Fibroblast of villous mesenchyme (primary cell): ENCODE measurements around the gene L1CAM. TPM values are rescaled to one million over a fixed set of nuclear protein-coding genes. Genes with fewer than 3 reads are reported as not detected.

Experiments
- DNase-seq: peaks from one replicate; pipeline ENCODE4 v3.0.0-alpha.2; 2010; ENCODE audit warnings: low read depth
- H3K4me3 ChIP-seq: 2 replicates; pipeline ENCODE4 v1.5.1; 2011; ENCODE audit warnings: low read depth, mild to moderate bottlenecking, low read length
- total RNA-seq: library from RNA; depleted of rRNA; stranded (reverse); fragments of >200 nt; gene quantifications from 2 replicates; pipeline ENCODE4 v1.2.3, GENCODE V29; 2012
- TF ChIP-seq, protein P1 (sequence below): IDR thresholded peaks from 2 replicates; pipeline ENCODE4 v1.5.1; 2012; ENCODE audit warnings: low read depth, mild to moderate bottlenecking, low read length; ENCODE audit not compliant: insufficient read depth

Gene L1CAM
- total RNA-seq, 1 donor: 54.4 TPM

DNA sequence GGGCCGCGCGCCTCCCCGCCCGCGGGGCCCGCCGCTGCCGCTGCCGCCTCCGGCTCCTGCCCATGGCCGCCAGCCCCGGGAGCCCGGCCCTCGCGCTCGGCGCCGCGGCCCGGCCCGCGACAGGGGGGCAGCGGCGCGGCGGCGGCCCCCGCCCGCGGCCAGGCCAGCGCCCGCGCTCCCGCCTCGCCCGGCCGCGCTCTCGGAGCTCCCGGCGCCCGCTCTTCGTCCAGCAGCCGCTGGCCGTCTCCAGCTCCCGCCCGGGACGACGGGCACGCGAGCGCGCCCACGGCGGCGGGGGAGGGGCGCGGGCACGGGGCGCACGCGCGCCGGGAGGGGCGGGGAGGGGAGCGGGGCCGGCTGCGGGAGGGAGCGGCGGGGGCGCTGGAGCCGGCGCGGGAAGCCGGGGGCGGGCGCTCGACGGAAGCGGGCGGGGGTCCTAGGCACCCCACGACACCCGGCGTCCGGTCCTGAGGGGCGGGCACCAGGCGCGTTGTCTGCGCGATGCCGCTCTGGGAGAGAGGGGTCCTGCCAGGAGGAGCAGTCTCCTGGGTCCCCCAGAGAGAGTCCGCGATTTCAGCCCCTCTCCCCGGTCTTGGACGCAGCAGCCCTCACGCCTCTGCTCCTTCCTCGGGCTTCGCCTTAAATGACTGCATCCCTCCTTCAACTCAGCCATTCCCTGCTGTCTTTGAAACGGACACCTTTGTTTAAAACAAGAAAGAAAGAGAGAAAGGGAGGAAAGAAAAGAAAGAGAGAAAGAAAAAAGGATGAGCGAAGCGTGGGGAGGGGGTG, 55.1 kb downstream of the L1CAM start:
- DNase-seq: no peak
- TF ChIP-seq, protein P1, sequence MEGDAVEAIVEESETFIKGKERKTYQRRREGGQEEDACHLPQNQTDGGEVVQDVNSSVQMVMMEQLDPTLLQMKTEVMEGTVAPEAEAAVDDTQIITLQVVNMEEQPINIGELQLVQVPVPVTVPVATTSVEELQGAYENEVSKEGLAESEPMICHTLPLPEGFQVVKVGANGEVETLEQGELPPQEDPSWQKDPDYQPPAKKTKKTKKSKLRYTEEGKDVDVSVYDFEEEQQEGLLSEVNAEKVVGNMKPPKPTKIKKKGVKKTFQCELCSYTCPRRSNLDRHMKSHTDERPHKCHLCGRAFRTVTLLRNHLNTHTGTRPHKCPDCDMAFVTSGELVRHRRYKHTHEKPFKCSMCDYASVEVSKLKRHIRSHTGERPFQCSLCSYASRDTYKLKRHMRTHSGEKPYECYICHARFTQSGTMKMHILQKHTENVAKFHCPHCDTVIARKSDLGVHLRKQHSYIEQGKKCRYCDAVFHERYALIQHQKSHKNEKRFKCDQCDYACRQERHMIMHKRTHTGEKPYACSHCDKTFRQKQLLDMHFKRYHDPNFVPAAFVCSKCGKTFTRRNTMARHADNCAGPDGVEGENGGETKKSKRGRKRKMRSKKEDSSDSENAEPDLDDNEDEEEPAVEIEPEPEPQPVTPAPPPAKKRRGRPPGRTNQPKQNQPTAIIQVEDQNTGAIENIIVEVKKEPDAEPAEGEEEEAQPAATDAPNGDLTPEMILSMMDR: no peak
- H3K4me3 ChIP-seq: no peak overlapping the region

DNA sequence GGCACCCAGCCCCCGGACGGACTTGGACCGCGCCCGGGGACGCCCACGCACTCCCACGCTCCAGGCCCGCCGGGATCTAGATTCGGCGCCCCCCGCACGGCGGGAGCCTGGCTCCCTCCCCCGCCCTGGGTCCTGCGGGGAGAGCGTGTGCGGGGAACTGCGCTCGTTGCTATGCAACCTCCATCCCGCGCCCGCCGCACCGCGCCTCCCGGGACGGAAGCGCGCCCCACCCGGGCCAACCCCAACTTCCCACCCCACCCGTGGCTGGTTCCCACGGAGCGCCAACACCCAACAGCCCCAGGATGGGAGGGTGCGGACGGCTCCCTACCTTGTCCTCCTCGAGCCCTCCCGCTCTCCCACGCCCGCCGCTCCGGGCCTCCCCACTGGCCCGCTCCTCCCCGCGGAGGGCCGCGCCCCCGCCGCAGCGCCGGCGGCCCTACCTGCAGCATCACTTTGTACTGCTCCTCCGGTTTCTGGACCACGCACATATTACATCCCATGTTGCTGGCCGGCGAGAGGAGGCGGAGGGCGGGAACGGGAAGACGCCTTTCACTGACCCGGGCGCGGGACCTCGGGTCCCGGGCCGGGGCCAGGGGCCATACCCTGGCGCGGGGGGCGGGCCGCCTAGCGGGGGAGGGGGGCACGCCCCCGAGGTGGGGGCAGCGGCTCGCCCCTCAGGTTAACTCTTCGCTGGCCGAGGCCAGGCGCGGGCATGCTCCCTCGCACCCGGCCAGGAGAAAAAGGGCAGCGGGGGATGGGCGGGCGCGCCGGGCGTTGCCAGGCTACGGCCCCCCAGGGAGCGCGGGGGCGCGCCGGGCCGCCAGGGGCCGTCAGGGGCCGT, 56.0 kb downstream of the L1CAM start, which contains the start of gene PDZD4:
TSS of gene PDZD4 (minus strand) at position 746 of the 841 bp plus-strand sequence. CDS start at position 500, 246 bp downstream.
- DNase-seq: no peak
- TF ChIP-seq, protein P1: no peak
- H3K4me3 ChIP-seq: no peak within 1 kb of the TSS

DNA sequence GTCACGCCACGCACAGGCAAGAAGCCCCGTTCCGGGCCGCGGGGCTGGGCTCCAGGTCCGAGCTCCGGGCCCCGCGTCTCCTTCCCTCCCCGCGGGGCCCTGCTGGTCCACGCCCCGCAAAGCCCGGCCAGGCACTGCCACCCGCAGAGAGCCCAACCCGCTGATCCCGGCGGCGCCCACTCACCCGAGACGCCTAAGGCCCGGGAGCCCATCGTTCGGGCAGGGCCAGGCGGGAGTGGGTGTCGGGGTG, 56.5 kb downstream of the L1CAM start:
- no peak for DNase-seq
- no peak overlapping the region for H3K4me3 ChIP-seq
- TF ChIP-seq, protein P1: no peak

DNA sequence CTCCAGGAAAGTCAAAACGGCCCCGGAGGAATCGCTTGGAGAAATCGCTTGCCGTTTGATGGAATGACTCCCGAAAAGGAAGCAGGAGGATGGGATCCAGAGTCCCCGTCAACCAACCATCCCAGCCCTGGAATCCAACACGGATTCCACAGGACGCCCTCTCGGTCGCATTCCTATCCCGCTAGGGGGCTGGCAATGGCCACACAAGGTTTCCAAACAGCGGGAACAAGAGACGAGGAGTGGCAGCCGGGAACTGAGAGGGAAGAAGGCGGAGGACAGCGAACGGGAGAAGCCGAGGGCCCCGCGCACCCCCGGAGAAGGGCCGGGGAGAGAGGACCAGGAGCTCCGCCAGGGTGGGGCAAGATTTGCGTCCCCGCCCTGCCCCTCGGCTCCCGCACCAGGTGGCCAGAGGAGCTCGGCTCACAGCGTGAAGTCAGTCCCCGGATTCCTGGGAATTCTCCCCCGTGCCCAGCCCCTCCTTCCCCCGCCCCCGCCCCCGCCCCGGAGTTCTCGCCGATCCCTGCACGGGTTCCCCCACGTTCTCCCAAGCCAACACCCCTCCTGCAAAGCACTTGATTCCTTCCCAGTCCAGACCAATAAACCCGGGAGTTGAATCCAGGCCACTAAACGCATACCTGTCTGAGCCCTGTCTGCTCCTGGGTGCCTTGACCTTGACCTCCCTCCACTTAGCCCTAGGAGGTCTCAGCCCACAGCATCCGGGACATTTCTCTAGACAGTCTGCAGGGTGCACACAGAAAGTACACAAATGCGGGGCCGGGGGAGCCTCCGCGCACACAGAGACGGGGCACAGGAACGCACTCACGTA, 57.0 kb downstream of the L1CAM start:
- DNase-seq: no peak
- TF ChIP-seq, protein P1: no peak
- H3K4me3 ChIP-seq: no peak overlapping the region

DNA sequence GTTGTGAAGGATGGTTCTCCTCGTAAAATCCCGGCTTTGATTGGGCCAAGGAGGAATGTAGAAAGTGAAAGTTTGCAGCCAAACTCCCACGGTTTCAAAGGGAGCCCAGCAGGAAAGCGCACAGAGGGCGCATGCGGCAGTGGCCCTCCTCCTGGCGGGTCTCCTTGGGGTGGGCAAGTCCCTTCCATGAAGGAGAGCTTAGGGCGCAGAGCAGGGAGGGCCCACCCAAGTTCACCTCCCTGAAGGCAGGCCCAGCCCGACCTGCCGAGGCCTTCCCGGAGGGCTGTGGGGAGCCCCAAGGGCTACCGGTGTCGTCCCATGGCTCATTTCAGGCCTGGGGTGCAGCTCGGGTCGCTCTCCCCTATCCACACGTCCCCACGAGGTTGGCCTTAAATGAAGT, 57.7 kb downstream of the L1CAM start:
- DNase-seq: peak; percentile 1
- H3K4me3 ChIP-seq: no peak overlapping the region
- TF ChIP-seq, protein P1: no peak

DNA sequence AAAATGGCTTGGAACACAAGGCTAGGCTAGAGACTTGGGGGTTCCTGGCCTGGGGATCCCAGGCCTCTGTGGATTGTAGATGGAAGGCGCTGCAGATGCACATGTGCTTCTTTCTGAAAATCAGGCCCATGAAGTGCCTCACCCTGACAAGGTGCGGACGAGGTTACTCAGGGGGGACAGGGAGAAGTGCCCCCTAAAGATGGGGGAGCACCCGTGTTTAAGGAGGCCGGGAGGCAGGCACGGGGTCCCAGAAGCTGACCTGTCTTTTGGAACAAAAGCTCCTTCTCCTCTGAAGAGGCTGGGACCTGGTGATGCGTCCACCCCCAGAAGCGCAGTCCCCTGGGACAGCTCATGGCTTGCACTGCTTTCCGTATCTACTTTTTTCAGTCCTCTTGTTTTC, 58.1 kb downstream of the L1CAM start:
- DNase-seq: no peak

More for the DNA sequence above, 58.1 kb downstream of the L1CAM start:
- no peak overlapping the region for H3K4me3 ChIP-seq
- TF ChIP-seq, protein P1: no peak
